ENCODE data around the gene CERS1. TPM values are rescaled to one million over a fixed set of nuclear protein-coding genes. Genes with fewer than 3 reads are reported as not detected.

Gene CERS1
- total RNA-seq, 3 donors from 2014 or later = 0.17 to 1.3 (median 0.39) TPM

DNA sequence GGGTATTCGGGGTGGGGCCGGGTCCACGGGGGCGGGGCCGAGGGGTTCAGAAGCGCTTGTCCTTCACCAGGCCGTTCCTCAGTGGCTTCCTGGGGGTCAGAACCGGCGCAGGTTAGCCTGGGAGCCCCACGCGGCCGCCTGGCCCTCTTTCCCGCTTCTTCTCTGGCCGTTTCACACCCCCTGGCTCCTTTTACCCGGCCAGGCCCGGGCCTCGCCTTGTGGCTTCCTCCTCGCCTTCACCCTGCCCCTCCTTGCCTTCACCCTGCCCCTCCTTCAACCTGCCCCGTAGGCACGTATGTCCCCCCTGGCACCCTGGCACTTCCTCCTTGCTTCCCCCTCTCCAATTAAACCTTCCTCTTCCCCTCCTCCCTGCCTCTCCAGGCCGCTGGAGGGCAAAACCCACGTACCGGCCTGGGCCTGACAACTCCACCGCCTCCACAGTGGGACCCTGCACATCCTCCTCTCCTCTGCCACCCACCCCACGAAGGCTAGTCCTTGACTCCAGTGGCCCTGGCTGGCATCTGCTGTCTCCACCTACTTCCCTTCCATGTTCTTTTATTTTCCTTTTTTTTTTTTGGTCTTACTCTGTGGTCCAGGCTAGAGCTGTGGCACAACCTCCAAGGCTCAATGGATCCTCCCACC is 25.3 kb downstream of the CERS1 start:
- TF ChIP-seq, protein P1, sequence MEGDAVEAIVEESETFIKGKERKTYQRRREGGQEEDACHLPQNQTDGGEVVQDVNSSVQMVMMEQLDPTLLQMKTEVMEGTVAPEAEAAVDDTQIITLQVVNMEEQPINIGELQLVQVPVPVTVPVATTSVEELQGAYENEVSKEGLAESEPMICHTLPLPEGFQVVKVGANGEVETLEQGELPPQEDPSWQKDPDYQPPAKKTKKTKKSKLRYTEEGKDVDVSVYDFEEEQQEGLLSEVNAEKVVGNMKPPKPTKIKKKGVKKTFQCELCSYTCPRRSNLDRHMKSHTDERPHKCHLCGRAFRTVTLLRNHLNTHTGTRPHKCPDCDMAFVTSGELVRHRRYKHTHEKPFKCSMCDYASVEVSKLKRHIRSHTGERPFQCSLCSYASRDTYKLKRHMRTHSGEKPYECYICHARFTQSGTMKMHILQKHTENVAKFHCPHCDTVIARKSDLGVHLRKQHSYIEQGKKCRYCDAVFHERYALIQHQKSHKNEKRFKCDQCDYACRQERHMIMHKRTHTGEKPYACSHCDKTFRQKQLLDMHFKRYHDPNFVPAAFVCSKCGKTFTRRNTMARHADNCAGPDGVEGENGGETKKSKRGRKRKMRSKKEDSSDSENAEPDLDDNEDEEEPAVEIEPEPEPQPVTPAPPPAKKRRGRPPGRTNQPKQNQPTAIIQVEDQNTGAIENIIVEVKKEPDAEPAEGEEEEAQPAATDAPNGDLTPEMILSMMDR (IDR thresholded peaks at IDR 0.05) = no peak
- Histone ChIP-seq H3K36me3 (ENCODE audit: low read depth) (peaks cover 10% of the 10 kb centered on the region), H3K4me1 (ENCODE audit: low read depth) (peaks cover 4% of the 10 kb centered on the region), H3K4me3 (no peak overlapping the region), H3K9me3 (no peaks in the 10 kb centered on the region)
- ATAC-seq = no peak
- no peak for DNase-seq
- intact Hi-C loops (cut with DNase I, micrococcal nuclease) = no loop called here

DNA sequence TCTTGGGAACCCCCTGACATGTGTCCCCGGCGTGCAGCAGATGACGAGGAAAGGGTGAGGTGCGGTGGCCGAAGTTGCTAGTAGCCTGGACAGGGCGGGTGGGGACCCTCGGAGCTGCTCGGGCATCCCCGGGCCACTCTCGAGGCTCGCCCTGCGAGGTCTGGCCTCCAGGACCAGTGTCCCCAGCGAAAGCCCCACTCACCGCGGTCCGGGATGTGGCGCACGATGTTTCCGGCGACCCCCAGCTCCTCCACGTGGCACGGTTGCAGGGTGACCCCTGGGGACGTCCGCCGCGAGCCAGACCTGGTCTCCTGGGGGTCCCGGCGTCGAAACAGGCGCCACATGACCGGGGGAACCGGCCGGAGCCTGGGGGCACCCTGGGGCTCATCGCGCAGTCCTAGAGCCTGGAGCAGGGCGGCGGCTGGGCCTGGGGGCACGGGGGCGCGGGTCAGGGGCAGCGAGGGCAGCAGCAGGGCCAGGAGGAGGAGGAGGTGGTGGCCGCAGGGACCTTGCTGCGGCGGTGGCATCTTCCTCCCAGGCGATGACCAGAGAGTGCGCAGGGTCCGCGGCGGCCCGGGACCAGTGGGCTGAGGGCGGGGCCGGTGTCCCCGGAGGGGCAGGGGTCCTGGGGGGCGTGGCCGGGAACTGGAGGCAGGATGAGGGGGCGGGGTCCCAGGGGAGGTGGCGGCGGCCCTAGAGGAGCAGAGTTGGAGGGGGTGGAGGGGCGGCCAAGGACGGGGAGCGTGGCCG is 26.0 kb downstream of the CERS1 start:
- Histone ChIP-seq H3K36me3 (ENCODE audit: low read depth) (peaks cover 10% of the 10 kb centered on the region), H3K9me3 (no peaks in the 10 kb centered on the region), H3K4me3 (no peak overlapping the region), H3K4me1 (ENCODE audit: low read depth) (peaks cover 4% of the 10 kb centered on the region)
- no peak for DNase-seq
- intact Hi-C loops (cut with DNase I, micrococcal nuclease) = no loop called here
- TF ChIP-seq, protein P1 (IDR thresholded peaks at IDR 0.05) = no peak
- ATAC-seq = no peak

DNA sequence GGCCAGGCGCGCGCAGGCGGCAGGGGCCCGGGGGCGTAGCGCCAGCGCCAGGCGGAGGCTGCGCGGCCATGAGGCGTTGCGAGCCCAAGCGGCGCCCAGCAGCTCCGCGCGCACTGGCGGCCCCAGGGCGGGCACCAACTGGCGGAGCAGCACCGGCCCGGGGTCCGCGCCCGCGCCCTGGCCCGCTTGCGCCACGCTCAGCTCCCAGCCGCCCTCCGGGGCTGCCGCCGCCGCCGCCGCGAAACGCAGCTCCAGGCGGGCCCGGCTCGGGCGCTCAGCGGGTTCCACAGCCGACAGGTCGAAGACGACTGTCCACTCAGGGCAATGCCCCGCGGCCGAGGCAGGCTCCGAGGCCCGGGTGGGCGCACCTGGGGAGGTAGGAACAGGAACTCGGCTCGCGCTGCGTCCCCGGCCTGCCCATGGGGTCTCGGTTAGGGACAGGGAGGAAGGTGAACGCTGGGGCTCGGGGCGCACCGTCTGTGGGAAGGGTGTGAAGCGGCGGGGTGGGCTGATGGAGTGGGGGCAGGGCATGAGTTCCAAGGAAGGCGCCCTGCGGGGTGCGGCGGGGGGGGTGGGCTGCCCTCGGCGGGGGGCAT is 26.8 kb downstream of the CERS1 start:
- no peak for DNase-seq
- no peak for ATAC-seq
- Histone ChIP-seq H3K9me3 (no peaks in the 10 kb centered on the region), H3K4me3 (no peak overlapping the region), H3K4me1 (ENCODE audit: low read depth) (peaks cover 4% of the 10 kb centered on the region), H3K36me3 (ENCODE audit: low read depth) (peaks cover 10% of the 10 kb centered on the region)
- intact Hi-C loops (cut with DNase I, micrococcal nuclease) = no loop called here
- TF ChIP-seq, protein P1 (IDR thresholded peaks at IDR 0.05) = no peak

DNA sequence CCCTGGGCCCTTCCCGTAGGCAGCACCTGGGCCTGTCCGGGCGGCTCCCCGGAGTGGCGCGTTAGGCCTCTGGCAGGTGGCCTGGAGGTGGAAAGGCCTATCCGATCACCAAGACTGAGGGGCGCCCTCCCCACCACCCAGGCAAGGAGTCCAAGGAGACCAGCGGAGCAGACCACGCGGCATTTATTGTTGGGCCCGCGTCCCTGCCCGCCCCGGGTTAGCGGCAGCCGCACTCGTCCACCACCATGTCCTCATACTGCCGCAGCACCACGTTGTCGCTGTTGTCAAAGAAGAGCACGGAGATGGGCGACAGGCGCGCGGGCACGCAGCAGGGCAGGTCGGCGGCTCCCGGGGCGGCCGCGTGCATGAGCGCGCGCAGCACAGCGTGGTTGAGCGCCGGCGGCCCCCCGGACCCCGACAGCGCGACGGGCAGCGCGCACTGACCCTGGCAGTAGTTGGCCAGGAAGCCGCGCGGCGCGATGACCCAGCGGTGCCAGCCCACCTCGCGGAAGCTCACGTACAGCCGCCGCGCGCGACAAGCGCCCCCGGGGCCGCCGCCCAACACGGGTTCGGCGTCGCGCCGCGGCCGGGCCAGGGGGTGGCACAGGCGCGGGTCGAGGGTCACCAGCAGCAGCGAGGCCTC is 27.5 kb downstream of the CERS1 start:
- H3K4me3 ChIP-seq = no peak overlapping the region
- intact Hi-C loops (cut with DNase I, micrococcal nuclease) = no loop called here
- ATAC-seq (peak; percentile 12), DNase-seq (no peak)
- no peaks in the 10 kb centered on the region for H3K9me3 ChIP-seq
- TF ChIP-seq, protein P1 (IDR thresholded peaks at IDR 0.05) = no peak
- peaks cover 4% of the 10 kb centered on the region for H3K4me1 ChIP-seq (ENCODE audit: low read depth)
- peaks cover 10% of the 10 kb centered on the region for H3K36me3 ChIP-seq (ENCODE audit: low read depth)

DNA sequence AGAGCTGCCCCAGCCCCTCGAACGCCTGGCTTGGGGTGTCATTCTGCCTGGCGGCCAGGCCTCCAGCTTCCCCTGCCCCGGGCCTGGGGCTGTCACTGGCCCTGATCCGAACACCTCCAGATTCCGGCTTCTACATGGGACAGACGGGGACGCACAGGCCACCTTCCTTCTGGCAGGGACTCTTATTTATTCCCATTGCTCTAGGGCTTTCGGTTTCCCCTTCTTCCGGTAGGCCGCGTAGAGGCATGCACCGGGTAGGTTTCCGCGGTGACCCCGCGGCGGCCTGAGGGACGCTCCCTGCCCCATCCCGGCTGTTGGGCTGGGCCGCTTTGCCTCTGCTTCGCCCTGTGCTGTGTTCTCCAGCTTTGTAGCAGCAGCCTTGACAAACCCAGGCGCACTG is 28.2 kb downstream of the CERS1 start:
- Histone ChIP-seq H3K9me3 (no peaks in the 10 kb centered on the region), H3K4me3 (no peak overlapping the region), H3K4me1 (ENCODE audit: low read depth) (peaks cover 4% of the 10 kb centered on the region), H3K36me3 (ENCODE audit: low read depth) (peaks cover 15% of the 10 kb centered on the region)
- intact Hi-C loops (cut with DNase I, micrococcal nuclease) = no loop called here
- ATAC-seq (no peak), DNase-seq (no peak)
- TF ChIP-seq, protein P1 (IDR thresholded peaks at IDR 0.05) = no peak
